Measurements from ENCODE around the gene KMT2A.
"Not testable (repeated sequence)": the region's sequence is repeated elsewhere in the genome, so short reads cannot be mapped to it uniquely, and the experiment has no call there.

Gene KMT2A

GRCh38 chr11:118435290-118435892, 901 bp upstream of the KMT2A start:
- DNase-seq (ENCODE audit: low read depth) = peak; percentile 37

GRCh38 chr11:118436639-118437207, 431 bp downstream of the KMT2A start:
- DNase-seq (ENCODE audit: low read depth) = no peak

DNA sequence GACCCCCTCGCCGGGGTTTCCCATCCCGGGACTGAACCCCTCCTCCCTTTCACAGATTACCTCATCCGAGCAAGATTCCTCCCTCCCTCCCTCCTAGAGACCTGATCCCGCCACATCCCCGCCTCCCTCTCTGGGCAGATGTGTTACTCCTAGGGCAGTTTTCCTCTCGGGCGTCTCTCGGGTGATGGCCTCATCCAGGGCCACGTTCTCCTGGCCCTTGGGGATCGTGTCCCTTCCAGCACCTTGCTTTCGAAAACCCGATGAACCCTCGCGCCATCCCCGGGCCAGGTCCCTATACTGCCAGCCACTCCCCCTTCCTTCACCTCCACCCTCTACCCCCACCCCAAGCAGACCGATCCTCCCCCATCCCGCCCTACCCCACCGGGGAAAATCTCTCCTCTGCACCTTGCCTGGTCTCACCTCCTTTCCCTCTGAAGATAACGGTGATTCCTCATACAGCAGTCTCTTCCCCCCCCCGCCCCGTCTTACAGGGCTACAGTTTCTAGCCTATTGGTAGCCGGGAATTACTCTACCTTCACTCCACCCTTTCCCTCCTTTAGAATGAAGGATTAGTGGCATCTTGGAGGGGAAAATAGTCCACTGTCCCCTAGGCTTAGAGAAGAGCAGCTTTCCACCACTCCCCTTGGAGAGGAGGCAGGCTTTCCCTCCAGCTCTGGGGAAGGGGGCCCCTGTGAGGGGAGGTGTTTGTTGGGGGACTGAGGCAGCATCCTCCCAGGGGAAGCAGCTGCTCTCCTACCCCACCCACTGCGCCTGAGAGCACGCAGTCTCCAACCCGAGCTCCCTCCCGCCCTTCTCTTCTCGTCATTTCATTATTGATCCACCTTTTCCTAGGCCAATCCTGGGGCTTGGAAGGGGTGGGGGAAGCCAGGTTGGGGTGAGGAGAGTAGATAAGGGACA, 1.2 kb downstream of the KMT2A start:
- DNase-seq (ENCODE audit: low read depth) = peak; percentile 15

- no peak for DNase-seq (ENCODE audit: low read depth)
These were observed 2.1 kb downstream of the KMT2A start for GRCh38 chr11:118438314-118438931.

DNA sequence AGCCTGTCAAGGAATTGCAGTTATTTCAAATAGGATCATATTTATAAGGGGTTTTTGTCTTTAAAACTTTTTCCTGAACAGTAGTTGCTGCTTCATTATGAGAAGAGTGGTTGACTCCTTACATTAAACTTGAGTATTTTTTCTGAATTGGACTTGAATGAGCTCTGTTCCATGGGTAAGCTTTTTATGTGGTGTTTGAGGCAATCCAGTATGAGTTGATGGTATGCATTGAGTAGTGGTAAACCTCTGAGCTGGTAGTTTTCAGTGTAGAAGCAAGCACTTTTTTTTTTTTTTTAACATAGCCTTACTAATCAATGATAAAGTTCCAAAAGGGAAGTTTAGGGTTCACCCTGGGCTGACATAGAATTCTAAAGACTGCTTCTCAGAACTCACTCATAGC, 3.4 kb downstream of the KMT2A start:
- no peak for DNase-seq (ENCODE audit: low read depth)

DNA sequence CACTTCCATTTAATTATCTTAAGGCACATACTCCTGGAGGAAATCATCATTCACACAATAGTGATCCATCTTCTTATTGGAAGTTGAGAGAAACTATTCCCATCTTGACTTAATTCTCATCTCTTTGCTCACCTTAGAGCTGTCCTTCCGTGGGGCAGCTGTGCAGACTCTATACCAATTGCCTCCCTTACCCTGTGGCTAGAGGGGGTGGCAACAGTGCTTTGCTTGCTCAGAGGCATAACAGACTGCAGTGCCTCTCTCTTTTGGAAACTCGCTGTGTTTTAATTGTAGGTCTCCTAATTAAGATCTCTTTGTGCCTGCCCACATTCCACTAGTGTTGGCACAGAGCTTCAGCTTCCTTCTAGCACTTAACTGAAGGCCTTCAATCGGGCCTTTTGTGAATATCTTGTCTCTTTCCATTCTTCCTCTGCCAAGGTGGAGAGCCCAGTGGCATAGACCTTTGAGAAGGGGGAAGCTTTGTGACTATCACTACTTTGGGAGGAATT, 5.5 kb downstream of the KMT2A start:
- no peak for DNase-seq (ENCODE audit: low read depth)

DNA sequence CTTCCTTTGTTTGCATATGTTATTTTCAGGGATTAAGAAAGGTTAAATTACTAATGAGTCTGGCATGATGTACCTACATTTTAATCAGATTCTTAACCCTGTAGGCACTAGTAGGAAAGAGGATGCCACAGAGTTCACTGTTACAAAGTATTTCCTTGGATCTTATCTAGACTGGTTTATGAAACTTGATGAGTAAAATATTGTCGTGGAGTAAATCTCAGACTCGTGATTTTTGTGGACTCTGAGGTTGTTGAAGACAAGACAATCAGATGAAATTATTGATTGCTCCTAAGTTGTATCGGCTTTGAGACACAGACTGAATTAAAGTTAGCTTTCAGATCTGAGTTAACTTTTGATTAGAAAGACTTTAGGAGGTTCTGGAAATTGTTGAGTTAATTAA, 6.0 kb downstream of the KMT2A start:
- DNase-seq (ENCODE audit: low read depth) = no peak

GRCh38 chr11:118442908-118443589, 6.8 kb downstream of the KMT2A start:
- DNase-seq (ENCODE audit: low read depth) = no peak

GRCh38 chr11:118443590-118444218, 7.4 kb downstream of the KMT2A start:
- DNase-seq (ENCODE audit: low read depth) = no peak

DNA sequence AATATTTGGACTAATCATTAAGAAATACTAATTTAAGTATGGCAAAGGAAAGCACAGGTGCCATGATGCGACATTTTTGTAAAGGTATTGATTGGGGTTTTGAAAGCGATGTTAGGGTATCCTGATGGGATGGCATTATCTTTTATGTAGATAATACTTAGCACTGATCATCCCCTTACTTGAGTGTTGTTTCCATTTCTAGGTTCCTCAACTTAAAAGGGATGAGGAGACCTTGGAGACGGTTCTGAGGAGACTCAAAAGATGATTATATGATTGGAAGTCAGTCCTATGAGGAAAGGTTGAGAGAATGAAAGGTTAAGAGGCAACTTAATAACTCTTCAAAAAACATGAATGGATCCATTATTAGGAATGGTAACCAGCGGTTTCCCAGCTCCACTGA, 11.1 kb downstream of the KMT2A start:
- DNase-seq (ENCODE audit: low read depth) = no peak

DNA sequence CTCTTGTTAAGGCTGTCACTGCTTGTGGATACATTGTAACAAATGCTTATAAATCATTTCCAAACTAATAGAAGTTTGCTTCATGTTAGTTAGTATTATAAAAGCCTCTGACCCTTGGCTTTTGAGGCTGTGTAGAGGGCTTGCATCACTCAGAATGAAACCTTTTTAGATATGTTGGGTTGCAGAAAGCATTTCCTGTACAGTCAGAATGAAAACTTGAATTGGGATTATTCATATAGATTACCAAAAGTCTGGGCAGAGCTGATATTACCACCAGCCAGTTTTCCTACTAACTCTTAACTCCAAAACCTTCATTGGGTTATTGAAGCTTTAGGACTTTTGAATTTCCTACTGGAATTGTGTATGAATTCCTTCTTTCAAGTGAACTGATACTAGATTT, 12.0 kb downstream of the KMT2A start:
- DNase-seq (ENCODE audit: low read depth) = no peak

DNA sequence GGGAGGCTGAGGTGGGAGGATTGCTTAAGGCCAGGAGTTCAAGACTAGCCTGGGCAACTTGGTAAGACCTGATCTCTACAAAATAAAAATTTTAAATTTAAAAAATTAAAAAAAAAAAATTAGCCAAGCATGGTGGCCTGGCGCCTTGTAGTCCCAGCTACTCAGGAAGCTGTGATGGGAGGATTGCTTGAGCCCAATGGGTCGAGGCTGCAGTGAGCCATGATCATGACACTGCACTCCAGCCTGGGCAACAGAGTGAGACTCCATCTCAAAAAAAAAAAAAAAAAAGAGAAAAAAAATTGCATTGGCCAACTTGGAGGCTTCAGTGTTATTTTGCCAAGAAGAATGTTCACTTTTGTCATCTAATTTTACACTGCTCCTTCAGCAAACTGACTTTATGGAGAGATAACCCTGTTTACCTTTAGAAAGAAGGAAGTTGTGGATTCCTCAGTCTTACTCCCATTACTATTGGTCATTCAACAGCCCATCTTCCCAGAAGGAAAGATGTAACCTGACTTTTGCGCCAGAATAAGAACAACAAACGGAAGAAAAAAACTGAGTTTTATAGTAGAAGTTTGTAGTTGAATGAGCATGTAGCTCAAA, 13.1 kb downstream of the KMT2A start:
- DNase-seq (ENCODE audit: low read depth) = no peak

DNA sequence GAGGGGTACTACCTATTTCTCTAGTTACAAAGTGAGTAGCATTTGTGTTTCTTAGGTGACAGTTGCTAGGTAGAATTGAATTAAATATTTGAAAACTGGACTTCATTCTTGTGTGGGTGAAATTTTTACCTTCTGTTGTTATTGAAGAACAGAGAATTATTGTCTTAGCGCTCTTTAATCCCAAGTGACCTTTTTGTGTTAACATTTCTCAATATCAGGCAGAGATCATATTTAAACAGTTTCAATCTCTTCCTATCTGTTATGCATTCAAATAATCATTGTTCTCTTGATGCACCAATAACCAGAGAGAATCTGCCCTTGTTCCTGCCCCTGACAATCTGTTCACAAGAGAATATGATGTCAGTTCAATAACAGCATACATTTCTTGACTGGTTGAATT, 14.2 kb downstream of the KMT2A start:
- DNase-seq (ENCODE audit: low read depth) = no peak

DNA sequence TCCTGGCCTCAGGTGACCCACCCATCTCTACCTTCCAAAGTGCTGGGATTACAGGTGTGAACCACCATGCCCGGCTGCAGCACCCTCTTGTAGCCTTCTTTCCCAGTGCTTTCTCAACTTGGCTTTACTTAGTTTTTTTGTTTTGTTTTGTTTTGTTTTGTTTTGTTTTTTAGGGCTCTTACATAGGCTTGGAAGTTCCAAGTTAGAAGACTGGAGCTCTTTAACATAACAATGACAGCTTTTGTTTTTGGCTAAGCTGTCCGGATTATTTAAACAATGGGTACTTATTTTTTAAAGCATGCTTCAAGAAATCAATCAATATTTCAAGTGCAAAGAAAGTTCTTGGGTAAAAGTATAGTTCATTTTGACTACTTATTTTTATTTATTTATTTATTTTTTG, 25.9 kb downstream of the KMT2A start:
- DNase-seq (ENCODE audit: low read depth) = no peak

DNA sequence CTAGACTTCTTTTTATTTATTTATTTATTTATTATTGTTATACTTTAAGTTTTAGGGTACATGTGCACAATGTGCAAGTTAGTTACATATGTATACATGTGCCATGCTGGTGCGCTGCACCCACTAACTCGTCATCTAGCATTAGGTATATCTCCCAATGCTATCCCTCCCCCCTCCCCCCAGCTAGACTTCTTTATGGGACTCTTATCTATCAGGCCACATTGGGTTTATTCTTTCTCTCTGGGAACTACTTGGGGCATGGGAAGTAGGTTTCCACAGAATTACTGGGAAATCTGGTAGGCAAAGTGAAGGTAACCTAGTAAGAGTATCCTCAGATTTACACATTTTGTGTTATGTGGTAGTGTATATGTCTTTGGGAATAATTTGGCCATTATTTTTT, 32.7 kb downstream of the KMT2A start:
- not testable (repeated sequence) for DNase-seq (ENCODE audit: low read depth)

DNA sequence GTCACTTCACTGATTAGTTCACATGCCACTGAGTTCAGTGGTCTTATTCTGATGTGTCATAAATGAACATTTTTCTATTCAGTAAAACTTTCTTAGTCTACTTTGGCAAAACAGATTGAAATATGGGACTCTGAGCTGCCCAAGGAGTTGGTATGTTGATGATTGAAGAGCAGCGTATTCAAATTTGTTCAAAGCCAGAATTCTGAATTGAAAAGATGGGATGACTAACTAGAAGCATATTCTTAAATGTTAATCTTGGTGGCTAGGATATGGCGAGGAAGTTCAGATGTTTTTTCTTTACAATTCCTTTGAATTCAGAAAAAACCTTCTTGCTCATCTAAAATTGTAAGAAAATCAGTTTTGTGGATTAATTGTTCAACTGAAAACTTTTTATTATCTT, 34.7 kb downstream of the KMT2A start:
- no peak for DNase-seq (ENCODE audit: low read depth)

- DNase-seq (ENCODE audit: low read depth) = no peak
These were observed 37.2 kb downstream of the KMT2A start for GRCh38 chr11:118473537-118473936.

DNA sequence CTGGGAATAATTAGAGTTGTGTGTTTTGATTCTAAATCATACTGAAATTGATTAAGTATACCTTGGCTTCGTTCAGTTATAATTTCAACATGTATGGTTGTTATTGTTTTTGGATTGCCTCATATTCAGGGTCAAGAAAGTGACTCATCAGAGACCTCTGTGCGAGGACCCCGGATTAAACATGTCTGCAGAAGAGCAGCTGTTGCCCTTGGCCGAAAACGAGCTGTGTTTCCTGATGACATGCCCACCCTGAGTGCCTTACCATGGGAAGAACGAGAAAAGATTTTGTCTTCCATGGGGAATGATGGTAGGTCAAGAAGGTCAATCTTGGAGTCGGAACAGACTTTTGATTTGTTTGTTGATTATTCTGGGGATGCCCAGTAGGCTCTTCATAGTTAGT, 40.4 kb downstream of the KMT2A start:
- no peak for DNase-seq (ENCODE audit: low read depth)

DNA sequence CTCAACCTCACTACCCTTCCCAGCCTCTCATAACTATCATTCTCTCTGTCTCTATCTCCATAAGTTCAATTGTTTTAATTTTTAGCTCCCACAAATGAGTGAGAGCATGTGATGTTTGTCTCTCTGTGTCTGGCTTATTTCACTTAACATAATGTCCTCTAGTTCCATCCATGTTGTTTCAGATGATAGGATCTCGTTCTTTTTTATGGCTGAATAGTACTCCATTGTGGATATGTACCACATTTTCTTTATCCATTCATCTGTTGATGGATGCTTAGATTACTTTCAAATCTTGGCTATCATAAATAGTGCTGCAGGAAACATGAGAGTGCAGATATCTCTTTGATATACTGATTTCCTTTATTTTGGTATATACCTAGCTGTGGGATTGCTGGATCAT, 44.9 kb downstream of the KMT2A start:
- DNase-seq (ENCODE audit: low read depth) = not testable (repeated sequence)

GRCh38 chr11:118484405-118484804, 48.1 kb downstream of the KMT2A start:
- no peak for DNase-seq (ENCODE audit: low read depth)

DNA sequence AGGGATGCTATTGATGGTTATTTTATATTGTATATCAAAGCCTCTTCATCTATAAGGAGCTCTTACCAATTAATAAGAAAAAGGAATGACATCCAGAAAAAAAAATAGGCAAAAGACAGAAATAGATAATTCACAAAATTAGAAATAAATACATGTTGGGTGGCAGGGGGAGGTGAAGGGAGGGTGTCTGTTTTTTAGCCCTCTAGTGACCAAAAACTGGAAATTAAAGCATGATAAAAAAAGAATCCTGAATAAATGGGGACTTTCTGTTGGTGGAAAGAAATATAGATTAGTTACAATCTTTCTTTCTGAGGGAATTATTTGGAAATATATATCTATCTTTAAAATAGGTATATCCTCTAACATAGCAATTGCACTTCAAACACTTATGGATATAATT, 49.0 kb downstream of the KMT2A start:
- DNase-seq (ENCODE audit: low read depth) = no peak

All from stimulated activated CD8-positive, alpha-beta memory T cell treated with anti-CD3 and anti-CD28 coated beads, Interleukin-7, amount 100 ng/mL, for 24 hours (primary cell).